Measurements from ENCODE around the gene ACOX3. TPM values are rescaled to one million over a fixed set of nuclear protein-coding genes. Genes with fewer than 3 reads are reported as not detected.
A peak's percentile ranks its signal among the peaks of the same experiment; 100 is the strongest.

Gene ACOX3
- total and polyA plus RNA-seq, 2 of the 8 experiments (the other 6 are each of a cell fraction or from before 2014, with no cell fraction given): 2.5 to 9.9 TPM

- H3K79me2 ChIP-seq (ENCODE audit: control insufficient read depth in 1 of 2, insufficient read depth in 2 of 2, low read length in 2 of 2): peaks cover 12 to 45% of the 10 kb centered on the region in 2 experiments
- no peak overlapping the region for H2BK12ac ChIP-seq (ENCODE audit: low read depth, low read length)
- H3K4me3 ChIP-seq (ENCODE audit: extremely low read depth in 1 of 4, insufficient read depth in 2 of 4, low read depth in 3 of 4, low read length in 4 of 4): peak overlapping the region; percentile 71 to 92 (median 90)
- peaks cover 2 to 18% (median 4%) of the 10 kb centered on the region in 4 experiments; a peak in 6 of 7 replicates for H3K4me1 ChIP-seq (replicated peaks in 1 of 4; ENCODE audit: control insufficient read depth in 3 of 4, insufficient read depth in 4 of 4, low read length in 3 of 4)
- no peak overlapping the region for H3K4ac ChIP-seq (replicated peaks; ENCODE audit: insufficient read length, low read depth, low read length)
- no peak overlapping the region for H4K8ac ChIP-seq (ENCODE audit: extremely low read depth, insufficient read depth, low read length)
- peak overlapping the region; percentile 63 to 80 for H3K4me2 ChIP-seq (ENCODE audit: insufficient read depth in 1 of 2, low read depth in 2 of 2, low read length in 2 of 2)
- POLR2A ChIA-PET (ENCODE audit: partially characterized antibody): interaction anchor here (0.7 to 2.0 kb wide), 4 partner anchors 12 to 105 kb away, joined by 3 to 11 read pairs (median 3); no protein-coding TSS in a partner anchor
- 73% methylated on average over 17 of the region's 17 CpGs; no CpG with 5 or more reads in 1 of the 2 experiments for WGBS, 2 experiments (ENCODE audit: extremely low coverage in 1 of 2, insufficient coverage in 1 of 2, insufficient read length in 1 of 2, insufficient replicate concordance in 2 of 2, low coverage in 1 of 2, low lambda C conversion rate in 2 of 2, missing lambda C conversion rate in 1 of 2)
- H2BK120ac ChIP-seq (replicated peaks; ENCODE audit: low read depth, low read length): no peak overlapping the region
- peaks cover 10% of the 10 kb centered on the region for H3K23me2 ChIP-seq (ENCODE audit: low read depth, low read length)
- DNase-seq (ENCODE audit: low read depth in 1 of 2, low spot score in 2 of 2) (no peak), FAIRE-seq (no peak)
- no peak overlapping the region for H2BK20ac ChIP-seq (ENCODE audit: low read length)
- H4K5ac ChIP-seq (ENCODE audit: insufficient read length, low read depth, low read length): no peak overlapping the region
- no peak overlapping the region for H2AFZ ChIP-seq (ENCODE audit: low read length)
- H3K9me3 ChIP-seq (ENCODE audit: insufficient read depth in 2 of 2, low read depth in 1 of 2, low read length in 1 of 2): no peaks in the 10 kb centered on the region
- H3K14ac ChIP-seq (ENCODE audit: insufficient read length): no peak overlapping the region
- no peak overlapping the region for H3K23ac ChIP-seq (ENCODE audit: insufficient read length)
- H2AK5ac ChIP-seq (ENCODE audit: low read depth, low read length): no peak overlapping the region
- no peak overlapping the region for H3K18ac ChIP-seq (ENCODE audit: extremely low read depth, low read length)
- peaks cover 4 to 9% of the 10 kb centered on the region in 2 experiments for H4K20me1 ChIP-seq (replicated peaks in 1 of 2; ENCODE audit: control insufficient read depth in 1 of 2, insufficient read depth in 2 of 2, low read length in 2 of 2)
- H3K79me1 ChIP-seq (ENCODE audit: low read depth, low read length): peaks cover 7% of the 10 kb centered on the region
- CTCF ChIA-PET (ENCODE audit: partially characterized antibody): interaction anchor here (1.4 kb wide), 2 partner anchors 13 to 166 kb away, joined by 3 read pairs; no protein-coding TSS in a partner anchor
- H3K9ac ChIP-seq (replicated peaks in 1 of 4; ENCODE audit: extremely low read depth in 1 of 4, low read depth in 3 of 4, low read length in 3 of 4): peak overlapping the region in 2 of 4 experiments; percentile 60 to 70; a peak in 3 of 7 replicates
- no peak overlapping the region for H2BK15ac ChIP-seq (ENCODE audit: low read length)
- no peak overlapping the region for H3K56ac ChIP-seq (replicated peaks; ENCODE audit: insufficient read length, low read depth, low read length)
- TF ChIP-seq TEAD4 (IDR thresholded peaks at IDR 0.05; ENCODE audit: low read depth, low read length): no peak
- TF ChIP-seq CEBPB (IDR thresholded peaks at IDR 0.05; ENCODE audit: low read depth, low read length): peak; percentile 96
- no peak overlapping the region for H3K27ac ChIP-seq (ENCODE audit: low read depth, low read length)
- no peak overlapping the region for H2BK5ac ChIP-seq (ENCODE audit: low read depth, low read length)
- no peaks in the 10 kb centered on the region for H3K27me3 ChIP-seq (replicated peaks in 1 of 4; ENCODE audit: control insufficient read depth in 3 of 4, extremely low read depth in 1 of 4, insufficient read depth in 3 of 4, low read length in 3 of 4)
- H3K36me3 ChIP-seq (ENCODE audit: control insufficient read depth in 2 of 4, insufficient read depth in 4 of 4, low read length in 3 of 4): no peaks in the 10 kb centered on the region
- no peak overlapping the region for H4K91ac ChIP-seq (replicated peaks; ENCODE audit: insufficient read length, low read length)
Measured at GRCh38 chr4:8441499-8442091, 1.1 kb upstream of the ACOX3 start.
